B cell (primary cell): ENCODE results near the gene KCNQ2. TPM values are rescaled to one million over a fixed set of nuclear protein-coding genes. Genes with fewer than 3 reads are reported as not detected.

Source experiments
- ATAC-seq: fragments of 200-7000 bp; cut with Tn5 transposase; one replicate; pipeline ENCODE4 v1.10.0; 2021; ENCODE audit warnings: low read depth, mild to moderate bottlenecking, moderate number of reproducible peaks, moderate library complexity
- CTCF ChIA-PET: fragments of 350-600 bp; sonication (Branson Sonifier 250); formaldehyde crosslinking; loops from one replicate; lab custom pipeline; 2021; ENCODE audit warnings: antibody characterized with exemption, inconsistent platforms; lab: Charles Lee
- POLR2A ChIA-PET: fragments of 350-600 bp; sonication (Branson Sonifier 250); formaldehyde crosslinking; loops from one replicate; lab custom pipeline; 2021; ENCODE audit warnings: antibody characterized with exemption; lab: Charles Lee
- DNase-seq: peaks from one replicate; pipeline ENCODE4 v3.0.0; 2013
- H2AFZ ChIP-seq: 2 replicates; pipeline ENCODE4 v1.6.1; 2012; ENCODE audit warnings: mild to moderate bottlenecking, low read depth, low read length; ENCODE audit not compliant: insufficient read depth, poor library complexity, severe bottlenecking
- H3K27ac ChIP-seq, 2 donors: 1 replicate in 1 of 2; 2 replicates in 1 of 2; pipeline ENCODE4 v1.5.1; 2012 to 2013; ENCODE audit warnings: low read length in 2 of 2, mild to moderate bottlenecking in 2 of 2, moderate library complexity in 1 of 2
- H3K27me3 ChIP-seq, 4 experiments: fragments of 200-600 bp in 1 of 4; sonication (generic) in 1 of 4; replicated peaks in 1 of 4; 1 replicate in 2 of 4; 2 replicates in 2 of 4; pipeline versions ENCODE4 v1.6.1 to v1.7.0; 2013 to 2016; ENCODE audit warnings: low read length in 3 of 4, mild to moderate bottlenecking in 2 of 4, mixed read lengths in 1 of 4, moderate library complexity in 1 of 4; ENCODE audit not compliant: insufficient read depth in 4 of 4, control insufficient read depth in 3 of 4; ENCODE audit errors: control extremely low read depth in 1 of 4
- H3K36me3 ChIP-seq, 2 experiments: replicated peaks in 1 of 2; 1 replicate in 1 of 2; 2 replicates in 1 of 2; pipeline versions ENCODE4 v1.6.1 to v1.7.1; 2013; ENCODE audit warnings: low read length in 1 of 2; ENCODE audit not compliant: insufficient read depth in 2 of 2, control insufficient read depth in 1 of 2; ENCODE audit errors: control extremely low read depth in 1 of 2, extremely low read depth in 1 of 2
- H3K4me1 ChIP-seq, 2 donors: fragments of 200-600 bp in 1 of 2; sonication (generic) in 1 of 2; 1 replicate in 1 of 2; 2 replicates in 1 of 2; pipeline versions ENCODE4 v1.5.1 to v1.6.1; 2013 to 2017; ENCODE audit warnings: low read length in 2 of 2; ENCODE audit not compliant: control insufficient read depth in 2 of 2, insufficient read depth in 2 of 2
- H3K4me2 ChIP-seq: replicated peaks from 2 replicates; pipeline ENCODE3; 2012; ENCODE audit warnings: mild to moderate bottlenecking, low read depth, low read length; ENCODE audit not compliant: poor library complexity, severe bottlenecking
- H3K4me3 ChIP-seq, 5 experiments: fragments of 200-600 bp in 1 of 5; sonication (generic) in 1 of 5; 1 replicate in 3 of 5; 2 replicates in 2 of 5; pipeline versions ENCODE4 v1.5.1 to v1.7.0; 2011 to 2016; ENCODE audit warnings: low read length in 4 of 5, mild to moderate bottlenecking in 4 of 5, low read depth in 2 of 5, control low read depth in 1 of 5, moderate library complexity in 1 of 5; ENCODE audit not compliant: insufficient read depth in 1 of 5; ENCODE audit errors: control extremely low read depth in 1 of 5, extremely low read depth in 1 of 5
- H3K79me2 ChIP-seq: fragments of 200-600 bp; sonication (generic); one replicate; pipeline ENCODE4 v1.6.0; 2016; ENCODE audit warnings: low read length; ENCODE audit not compliant: control insufficient read depth, insufficient read depth
- H3K9ac ChIP-seq: fragments of 200-600 bp; sonication (generic); 2 replicates; pipeline ENCODE4 v1.6.1; 2017; ENCODE audit warnings: mild to moderate bottlenecking, low read length, moderate library complexity
- H3K9me3 ChIP-seq, 3 donors: one replicate each; pipeline versions ENCODE4 v1.6.1 to v1.7.1; 2013; ENCODE audit warnings: low read length in 2 of 3; ENCODE audit not compliant: control insufficient read depth in 2 of 3, insufficient read depth in 1 of 3; ENCODE audit errors: control extremely low read depth in 1 of 3
- H4K20me1 ChIP-seq: 2 replicates; pipeline ENCODE4 v1.6.0; 2012; ENCODE audit warnings: mild to moderate bottlenecking, low read length; ENCODE audit not compliant: insufficient read depth, control insufficient read depth, poor library complexity, severe bottlenecking
- H3K27ac Mint-ChIP-seq: one replicate; pipeline ENCODE4 v1.8.0; 2021; ENCODE audit warnings: mixed read lengths
- H3K27me3 Mint-ChIP-seq: one replicate; pipeline ENCODE4 v1.8.0; 2021; ENCODE audit warnings: mixed read lengths
- H3K4me1 Mint-ChIP-seq: one replicate; pipeline ENCODE4 v1.8.0; 2021; ENCODE audit warnings: mixed read lengths
- H3K4me3 Mint-ChIP-seq: one replicate; pipeline ENCODE4 v1.8.0; 2021; ENCODE audit warnings: mixed read lengths
- H3K9me3 Mint-ChIP-seq: one replicate; pipeline ENCODE4 v1.8.0; 2022; ENCODE audit warnings: mixed read lengths; ENCODE audit not compliant: insufficient read depth
- CTCF ChIP-seq: fragments of 200-600 bp; IDR thresholded peaks from one replicate; pipeline ENCODE4 v1.8.0; 2022; ENCODE audit warnings: antibody characterized with exemption, mild to moderate bottlenecking
- EZH2 ChIP-seq: IDR thresholded peaks from 2 replicates; pipeline ENCODE4 v1.6.1; 2012; ENCODE audit warnings: borderline replicate concordance, low read depth, mild to moderate bottlenecking, moderate library complexity, low read length; ENCODE audit not compliant: insufficient read depth, poor library complexity, severe bottlenecking
- WGBS: methylation state at CpG from one replicate; pipeline ENCODE4 v1.1.5; 2013; ENCODE audit warnings: missing lambda C conversion rate; ENCODE audit not compliant: insufficient coverage; 5-methylcytosine and 5-hydroxymethylcytosine counted together
- intact Hi-C: fragments of 100-400 bp; cut with micrococcal nuclease; formaldehyde crosslinking; loops from one replicate; pipeline ENCODE4 v1.10.0; 2022
- polyA plus RNA-seq: library from polyadenylated mRNA; depleted of rRNA; stranded (reverse); fragments of >200 nt; gene quantifications from 2 replicates; pipeline ENCODE4 v1.2.3, GENCODE V29; 2012
- total RNA-seq, 2 donors: library from RNA; stranded (reverse); fragments of 120-200 nt in 1 of 2; gene quantifications; 1 replicate in 1 of 2; 2 replicates in 1 of 2; pipeline versions ENCODE4 v1.2.3 to v1.2.4, GENCODE V29; 2013 to 2022

The KCNQ2 gene
- total and polyA plus RNA-seq, 2 donors (not counting 1 experiment from before 2014, with no cell fraction given) = 0.12 TPM; not detected in 1

- CTCF ChIA-PET = no interaction called here
- Mint-ChIP-seq H3K4me1 (peaks cover 29% of the 10 kb centered on the region), H3K4me3 (no peak overlapping the region), H3K9me3 (no peaks in the 10 kb centered on the region), H3K27me3 (peaks cover 21% of the 10 kb centered on the region), H3K27ac (no peak overlapping the region)
- no peak for ATAC-seq
- no peak overlapping the region for H2AFZ ChIP-seq
- H3K36me3 ChIP-seq = no peaks in the 10 kb centered on the region
- peaks cover 18 to 31% of the 10 kb centered on the region in 2 donors for H3K4me1 ChIP-seq
- intact Hi-C loops = no loop called here
- no peak for TF ChIP-seq EZH2
- no peak for TF ChIP-seq CTCF
- no peaks in the 10 kb centered on the region for H4K20me1 ChIP-seq
- no peaks in the 10 kb centered on the region for H3K79me2 ChIP-seq
- H3K4me2 ChIP-seq = no peak overlapping the region
- POLR2A ChIA-PET = no interaction called here
- no peak overlapping the region for H3K4me3 ChIP-seq
- WGBS = 90% methylated on average over 12 of the region's 12 CpGs
- peaks cover 0 to 34% (median 0%) of the 10 kb centered on the region in 3 donors for H3K9me3 ChIP-seq
- H3K27ac ChIP-seq = no peak overlapping the region
- H3K9ac ChIP-seq = no peak overlapping the region
- DNase-seq = no peak
- peaks cover 0 to 41% (median 1%) of the 10 kb centered on the region in 4 experiments for H3K27me3 ChIP-seq
Measured at GRCh38 chr20:63438121-63438520, 34.3 kb downstream of the KCNQ2 start.

- Mint-ChIP-seq H3K9me3 (no peaks in the 10 kb centered on the region), H3K4me1 (peaks cover 16% of the 10 kb centered on the region), H3K4me3 (no peak overlapping the region), H3K27ac (no peak overlapping the region), H3K27me3 (peaks cover 21% of the 10 kb centered on the region)
- Histone ChIP-seq H3K4me3 (no peak overlapping the region), H3K79me2 (no peaks in the 10 kb centered on the region), H3K9me3 (peaks cover 0 to 30% (median 0%) of the 10 kb centered on the region in 3 donors), H4K20me1 (no peaks in the 10 kb centered on the region), H3K27ac (no peak overlapping the region), H2AFZ (no peak overlapping the region), H3K9ac (no peak overlapping the region), H3K27me3 (peaks cover 0 to 29% (median 0%) of the 10 kb centered on the region in 4 experiments), H3K4me1 (peaks cover 8 to 14% of the 10 kb centered on the region in 2 donors), H3K4me2 (no peak overlapping the region), H3K36me3 (no peaks in the 10 kb centered on the region)
- intact Hi-C loops = no loop called here
- ChIA-PET POLR2A (interaction anchor here (0.6 to 0.7 kb wide), 2 partner anchors 139 to 188 kb away, joined by 3 to 4 read pairs; partner anchors contain the start of gene HELZ2), CTCF (interaction anchor here (0.6 kb wide), 1 partner anchor 17 kb away, joined by 5 read pairs; no protein-coding TSS in a partner anchor)
- ATAC-seq (no peak), DNase-seq (no peak)
- TF ChIP-seq EZH2 = no peak
- no peak for TF ChIP-seq CTCF
- WGBS = 85% methylated on average over 6 of the region's 9 CpGs
Measured at GRCh38 chr20:63435552-63435951, 36.9 kb downstream of the KCNQ2 start.
